GM12878 (cell line): ENCODE measurements around the gene PITPNC1. TPM values are rescaled to one million over a fixed set of nuclear protein-coding genes. Genes with fewer than 3 reads are reported as not detected.

Experiments
- ATAC-seq: fragments of 200-7000 bp; cut with Tn5 transposase; 3 replicates; pipeline ENCODE4 v1.9.1; 2020; ENCODE audit warnings: mild to moderate bottlenecking, moderate library complexity
- BruUV-seq: library from RNA; stranded (reverse); fragments of 400-500 nt; replicated peaks from 2 replicates; lab custom pipeline; 2021; lab: Mats Ljungman, UMichigan
- CTCF ChIA-PET: fragments of 300-600 bp; sonication (Branson Sonifier 250); formaldehyde crosslinking; extraction: SDS; loops from one replicate; lab custom pipeline; 2021; ENCODE audit warnings: inconsistent platforms; lab: Yijun Ruan, JAX
- POLR2A ChIA-PET: fragments of 350-600 bp; formaldehyde crosslinking; extraction: SDS; loops from one replicate; lab custom pipeline; 2021; ENCODE audit warnings: inconsistent platforms; lab: Charles Lee
- RAD21 ChIA-PET: fragments of 300-600 bp; sonication (Branson Sonifier 250); formaldehyde crosslinking; loops from one replicate; lab custom pipeline; 2023; ENCODE audit warnings: antibody characterized with exemption; ENCODE audit not compliant: unreplicated experiment; lab: Charles Lee
- SMC1A ChIA-PET: fragments of 300-600 bp; sonication (Branson Sonifier 250); formaldehyde crosslinking; loops from one replicate; lab custom pipeline; 2023; ENCODE audit not compliant: unreplicated experiment, uncharacterized antibody; lab: Charles Lee
- DNase-seq: peaks from one replicate; pipeline ENCODE4 v3.0.0-alpha.2; 2011; ENCODE audit warnings: low read depth, low spot score
- FAIRE-seq: peaks from 3 replicates; lab custom pipeline; 2011; peaks lifted over from hg19 to GRCh38; lab: Jason Lieb, UNC
- H2AFZ ChIP-seq: 2 replicates; pipeline ENCODE4 v1.6.0; 2011; ENCODE audit warnings: low read depth, low read length, control low read depth; ENCODE audit not compliant: control insufficient read depth
- H3K27ac ChIP-seq: 2 replicates; pipeline ENCODE4 v1.5.1; 2011; ENCODE audit warnings: control low read depth; ENCODE audit not compliant: control insufficient read depth, insufficient read depth
- H3K27me3 ChIP-seq, 2 experiments: replicated peaks in 1 of 2; 2 replicates each; pipeline versions ENCODE4 v1.6.0 to v1.6.1; 2011; ENCODE audit warnings: low read length in 1 of 2; ENCODE audit not compliant: control insufficient read depth in 2 of 2, insufficient read depth in 2 of 2
- H3K36me3 ChIP-seq, 2 experiments: 2 replicates each; pipeline ENCODE4 v1.5.1; 2011; ENCODE audit warnings: low read length in 1 of 2; ENCODE audit not compliant: control insufficient read depth in 2 of 2, insufficient read depth in 2 of 2
- H3K4me1 ChIP-seq: 2 replicates; pipeline ENCODE4 v1.6.1; 2011; ENCODE audit warnings: mild to moderate bottlenecking, low read length, moderate library complexity, mixed read lengths; ENCODE audit not compliant: control insufficient read depth, insufficient read depth
- H3K4me2 ChIP-seq: 2 replicates; pipeline ENCODE4 v1.6.0; 2011; ENCODE audit warnings: control low read depth; ENCODE audit not compliant: control insufficient read depth, insufficient read depth
- H3K4me3 ChIP-seq: fragments of 200-600 bp; sonication (generic); 2 replicates; pipeline ENCODE4 v1.5.1; 2016
- H3K79me2 ChIP-seq: 2 replicates; pipeline ENCODE4 v1.6.0; 2011; ENCODE audit warnings: low read length; ENCODE audit not compliant: control insufficient read depth, insufficient read depth
- H3K9ac ChIP-seq: 2 replicates; pipeline ENCODE4 v1.8.0; 2011; ENCODE audit warnings: low read length, control low read depth, mixed read lengths; ENCODE audit not compliant: control insufficient read depth, insufficient read depth
- H3K9me3 ChIP-seq: replicated peaks from 3 replicates; pipeline ENCODE4 v1.5.1; 2011; ENCODE audit warnings: mild to moderate bottlenecking, low read length; ENCODE audit not compliant: control insufficient read depth, insufficient read depth
- H4K20me1 ChIP-seq: 2 replicates; pipeline ENCODE4 v1.6.0; 2011; ENCODE audit not compliant: control insufficient read depth, insufficient read depth
- BHLHE40 ChIP-seq, 2 experiments: fragments of 450-650 bp in 1 of 2; IDR thresholded peaks; 2 replicates each; pipeline ENCODE4 v1.6.1; 2011 to 2017; ENCODE audit warnings: low read depth in 2 of 2, borderline replicate concordance in 1 of 2, improper control_type of control experiment in 1 of 2, low read length in 1 of 2, mild to moderate bottlenecking in 1 of 2
- EZH2 ChIP-seq: IDR thresholded peaks from 2 replicates; pipeline ENCODE4 v1.6.1; 2012; ENCODE audit warnings: low read depth, mild to moderate bottlenecking, control low read depth, inconsistent platforms, low read length, borderline replicate concordance; ENCODE audit not compliant: control insufficient read depth
- MTA3 ChIP-seq: IDR thresholded peaks from 2 replicates; pipeline ENCODE4 v1.6.1; 2012; ENCODE audit warnings: low read length, inconsistent platforms, borderline replicate concordance
- NFYA ChIP-seq: IDR thresholded peaks from 2 replicates; pipeline ENCODE4 v1.6.1; 2011; ENCODE audit warnings: low read depth, mild to moderate bottlenecking, low read length, improper control_type of control experiment, borderline replicate concordance
- RAD21 ChIP-seq: IDR thresholded peaks from 2 replicates; pipeline ENCODE4 v1.6.1; 2011; ENCODE audit warnings: mild to moderate bottlenecking, low read depth, low read length, moderate library complexity; ENCODE audit not compliant: insufficient read depth
- RAD51 ChIP-seq: fragments of 450-650 bp; IDR thresholded peaks from 2 replicates; pipeline ENCODE4 v1.6.1; 2016; ENCODE audit warnings: moderate library complexity, mild to moderate bottlenecking, inconsistent platforms
- RUNX3 ChIP-seq: IDR thresholded peaks from 2 replicates; pipeline ENCODE4 v1.6.1; 2012; ENCODE audit warnings: low read length, inconsistent platforms
- ZNF207 ChIP-seq: fragments of 450-650 bp; IDR thresholded peaks from 2 replicates; pipeline ENCODE4 v1.6.1; 2014; ENCODE audit warnings: antibody characterized with exemption, mild to moderate bottlenecking, borderline replicate concordance
- WGBS: methylation state at CpG from one replicate; pipeline ENCODE4 v1.1.6; 2016; ENCODE audit warnings: low lambda C conversion rate; ENCODE audit not compliant: insufficient replicate concordance, insufficient coverage; ENCODE audit errors: missing lambda C conversion rate; 5-methylcytosine and 5-hydroxymethylcytosine counted together
- in situ Hi-C: fragments of 300-500 bp; cut with MboI; formaldehyde crosslinking; loops from 9 replicates; pipeline ENCODE4 v1.14.3; 2018; ENCODE audit warnings: mixed read lengths
- intact Hi-C: fragments of 100-400 bp; cut with micrococcal nuclease; formaldehyde crosslinking; loops from one replicate; pipeline ENCODE4 v1.14.2; 2022; ENCODE audit not compliant: unreplicated experiment
- polyA plus RNA-seq, 11 experiments: library from polyadenylated mRNA; depleted of rRNA in 4 of 11; unstranded in 6 of 11; stranded (reverse) in 5 of 11; fragments of >200 nt; fragmentation: Nextera tagmentation in 4 of 11; fragmentation: Illumina TruSeq in 1 of 11; extraction: Ambion mirVana in 4 of 11; extraction: Trizol in 1 of 11; gene quantifications; 1 replicate in 1 of 11; 2 replicates in 10 of 11; pipeline versions ENCODE4 v1.2.1 to v1.2.3, GENCODE V29; 2011 to 2016; ENCODE audit warnings: inconsistent platforms in 2 of 11, missing spikeins in 2 of 11, low read depth in 1 of 11
- total RNA-seq, 4 experiments: library from RNA; depleted of rRNA in 3 of 4; stranded (reverse); fragments of >200 nt in 3 of 4; fragmentation: Illumina TruSeq in 1 of 4; extraction: Trizol in 1 of 4; gene quantifications; 2 replicates each; pipeline versions ENCODE4 v1.2.1 to v1.2.3, GENCODE V29; 2013 to 2021
- TF ChIP-seq, protein P1 (sequence below): fragments of 450-650 bp; IDR thresholded peaks from 2 replicates; pipeline ENCODE4 v1.6.1; 2017; ENCODE audit warnings: mild to moderate bottlenecking, moderate library complexity

Gene PITPNC1
- total and polyA plus RNA-seq, 10 of the 15 experiments (the other 5 are each of a cell fraction or from before 2014, with no cell fraction given), result 12.2 to 62.4 (median 47.3) TPM

DNA sequence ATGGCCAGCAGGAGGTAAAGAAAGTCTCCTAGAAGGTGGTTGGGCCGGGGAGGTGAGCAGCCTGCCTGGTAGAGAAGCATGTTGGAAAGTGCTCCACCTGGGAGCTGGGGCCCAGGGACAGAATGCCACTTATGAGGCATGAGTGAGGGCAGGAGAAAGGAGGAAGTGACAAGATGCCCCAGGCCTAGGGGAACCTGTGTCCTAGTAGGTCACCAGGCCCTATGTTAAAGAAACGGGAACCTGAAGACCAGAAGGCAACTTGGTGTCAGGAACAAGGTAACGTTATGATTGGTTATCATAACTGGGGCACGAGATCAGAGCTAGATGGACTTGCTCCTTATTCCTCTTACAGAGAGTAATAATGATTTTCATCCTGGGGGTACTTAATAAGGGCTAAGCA is 34.3 kb downstream of the PITPNC1 start:
- ChIA-PET RAD21 (interaction anchor here (1.2 kb wide), 1 partner anchor 64 kb away, joined by 3 read pairs; no protein-coding TSS in a partner anchor), POLR2A (no interaction called here), CTCF (no interaction called here), SMC1A (no interaction called here)
- intact Hi-C loops, result no loop called here
- in situ Hi-C loops, result no loop called here
- Histone ChIP-seq H3K79me2 (peaks cover 22% of the 10 kb centered on the region), H4K20me1 (no peaks in the 10 kb centered on the region), H3K27ac (no peak overlapping the region), H3K4me1 (no peaks in the 10 kb centered on the region), H3K4me3 (no peak overlapping the region), H3K27me3 (no peaks in the 10 kb centered on the region), H3K9me3 (no peaks in the 10 kb centered on the region; the same call in 2 of the 3 replicates), H3K4me2 (no peak overlapping the region), H3K36me3 (no peaks in the 10 kb centered on the region; a peak in 1 of 4 replicates), H3K9ac (no peak overlapping the region), H2AFZ (no peak overlapping the region)
- BruUV-seq, result no TSS peak
- no peak for ATAC-seq
- no peak for TF ChIP-seq RUNX3
- TF ChIP-seq BHLHE40 (IDR thresholded peaks at IDR 0.05; ENCODE audit: borderline replicate concordance in 1 of 2, low read depth in 2 of 2, low read length in 1 of 2), result no peak
- TF ChIP-seq MTA3, result no peak
- TF ChIP-seq NFYA, result no peak
- FAIRE-seq, result no peak
- 47% methylated on average over 4 of the region's 4 CpGs for WGBS
- DNase-seq, result no peak

DNA sequence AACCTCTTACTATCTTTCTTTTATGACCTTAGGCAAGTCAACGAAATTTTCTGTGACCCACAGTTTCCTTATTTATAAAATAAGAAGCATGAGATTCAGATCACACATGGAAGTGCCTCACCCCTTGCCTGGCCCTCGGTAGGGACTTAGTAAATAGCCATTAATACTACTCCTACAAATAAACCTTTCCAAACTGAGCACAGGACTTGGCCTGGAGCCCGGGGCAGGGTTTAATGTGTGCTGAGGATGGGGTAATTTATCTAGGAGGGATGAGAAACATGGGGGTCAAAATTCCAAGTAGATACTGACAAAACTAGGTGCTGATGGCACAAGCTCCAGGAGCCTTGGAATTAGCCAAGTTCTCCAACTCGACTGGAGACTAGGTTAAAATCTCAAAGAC is 35.0 kb downstream of the PITPNC1 start:
- ATAC-seq (no peak), FAIRE-seq (no peak), DNase-seq (no peak)
- Histone ChIP-seq H3K36me3 (no peaks in the 10 kb centered on the region; a peak in 1 of 4 replicates), H3K9me3 (no peaks in the 10 kb centered on the region; the same call in 2 of the 3 replicates), H3K4me3 (no peak overlapping the region), H3K79me2 (peaks cover 22% of the 10 kb centered on the region), H3K4me2 (no peak overlapping the region), H3K27me3 (no peaks in the 10 kb centered on the region), H3K4me1 (no peaks in the 10 kb centered on the region), H2AFZ (no peak overlapping the region), H3K9ac (no peak overlapping the region), H4K20me1 (no peaks in the 10 kb centered on the region), H3K27ac (no peak overlapping the region)
- ChIA-PET POLR2A (no interaction called here), CTCF (no interaction called here), RAD21 (interaction anchor here (1.2 kb wide), 1 partner anchor 63 kb away, joined by 3 read pairs; no protein-coding TSS in a partner anchor), SMC1A (no interaction called here)
- in situ Hi-C loops, result no loop called here
- intact Hi-C loops, result no loop called here
- no TSS peak for BruUV-seq
- WGBS, result 48% methylated on average over 4 of the region's 4 CpGs
- TF ChIP-seq RAD51 (no peak), ZNF207 (no peak), RAD21 (no peak), EZH2 (no peak)
- TF ChIP-seq, protein P1, sequence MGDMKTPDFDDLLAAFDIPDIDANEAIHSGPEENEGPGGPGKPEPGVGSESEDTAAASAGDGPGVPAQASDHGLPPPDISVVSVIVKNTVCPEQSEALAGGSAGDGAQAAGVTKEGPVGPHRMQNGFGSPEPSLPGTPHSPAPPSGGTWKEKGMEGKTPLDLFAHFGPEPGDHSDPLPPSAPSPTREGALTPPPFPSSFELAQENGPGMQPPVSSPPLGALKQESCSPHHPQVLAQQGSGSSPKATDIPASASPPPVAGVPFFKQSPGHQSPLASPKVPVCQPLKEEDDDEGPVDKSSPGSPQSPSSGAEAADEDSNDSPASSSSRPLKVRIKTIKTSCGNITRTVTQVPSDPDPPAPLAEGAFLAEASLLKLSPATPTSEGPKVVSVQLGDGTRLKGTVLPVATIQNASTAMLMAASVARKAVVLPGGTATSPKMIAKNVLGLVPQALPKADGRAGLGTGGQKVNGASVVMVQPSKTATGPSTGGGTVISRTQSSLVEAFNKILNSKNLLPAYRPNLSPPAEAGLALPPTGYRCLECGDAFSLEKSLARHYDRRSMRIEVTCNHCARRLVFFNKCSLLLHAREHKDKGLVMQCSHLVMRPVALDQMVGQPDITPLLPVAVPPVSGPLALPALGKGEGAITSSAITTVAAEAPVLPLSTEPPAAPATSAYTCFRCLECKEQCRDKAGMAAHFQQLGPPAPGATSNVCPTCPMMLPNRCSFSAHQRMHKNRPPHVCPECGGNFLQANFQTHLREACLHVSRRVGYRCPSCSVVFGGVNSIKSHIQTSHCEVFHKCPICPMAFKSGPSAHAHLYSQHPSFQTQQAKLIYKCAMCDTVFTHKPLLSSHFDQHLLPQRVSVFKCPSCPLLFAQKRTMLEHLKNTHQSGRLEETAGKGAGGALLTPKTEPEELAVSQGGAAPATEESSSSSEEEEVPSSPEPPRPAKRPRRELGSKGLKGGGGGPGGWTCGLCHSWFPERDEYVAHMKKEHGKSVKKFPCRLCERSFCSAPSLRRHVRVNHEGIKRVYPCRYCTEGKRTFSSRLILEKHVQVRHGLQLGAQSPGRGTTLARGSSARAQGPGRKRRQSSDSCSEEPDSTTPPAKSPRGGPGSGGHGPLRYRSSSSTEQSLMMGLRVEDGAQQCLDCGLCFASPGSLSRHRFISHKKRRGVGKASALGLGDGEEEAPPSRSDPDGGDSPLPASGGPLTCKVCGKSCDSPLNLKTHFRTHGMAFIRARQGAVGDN, result no peak
